ENCODE results near the gene DAW1.
A peak's percentile ranks its signal among the peaks of the same experiment; 100 is the strongest.
"Not testable (repeated sequence)": the region's sequence is repeated elsewhere in the genome, so short reads cannot be mapped to it uniquely, and the experiment has no call there.

Gene DAW1, protein sequence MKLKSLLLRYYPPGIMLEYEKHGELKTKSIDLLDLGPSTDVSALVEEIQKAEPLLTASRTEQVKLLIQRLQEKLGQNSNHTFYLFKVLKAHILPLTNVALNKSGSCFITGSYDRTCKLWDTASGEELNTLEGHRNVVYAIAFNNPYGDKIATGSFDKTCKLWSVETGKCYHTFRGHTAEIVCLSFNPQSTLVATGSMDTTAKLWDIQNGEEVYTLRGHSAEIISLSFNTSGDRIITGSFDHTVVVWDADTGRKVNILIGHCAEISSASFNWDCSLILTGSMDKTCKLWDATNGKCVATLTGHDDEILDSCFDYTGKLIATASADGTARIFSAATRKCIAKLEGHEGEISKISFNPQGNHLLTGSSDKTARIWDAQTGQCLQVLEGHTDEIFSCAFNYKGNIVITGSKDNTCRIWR

DNA sequence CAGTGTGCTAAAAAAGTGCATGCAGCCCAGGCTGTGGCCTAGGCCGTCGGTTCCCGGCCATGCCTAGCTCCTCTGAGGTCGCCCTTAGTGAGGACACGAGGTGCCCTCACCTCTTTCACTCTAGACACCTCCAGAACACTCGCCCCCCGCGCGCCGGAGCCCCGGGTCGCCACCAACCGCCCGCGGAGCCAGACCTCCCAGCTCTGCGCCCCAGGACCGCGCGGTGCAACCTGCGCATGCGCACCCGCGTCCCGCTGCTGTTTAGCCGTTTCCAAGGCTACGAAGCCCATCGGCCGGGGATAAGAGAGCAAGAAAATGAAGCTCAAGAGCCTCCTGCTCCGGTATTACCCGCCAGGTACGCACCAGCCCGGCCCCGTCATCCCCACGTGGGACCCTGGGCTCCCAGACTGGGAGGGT lies at the start of gene DAW1:
DAW1 (plus strand) TSS at position 257 of the 417 bp plus-strand sequence; CDS start at position 316, 59 bp downstream.
- no peak for DNase-seq

DNA sequence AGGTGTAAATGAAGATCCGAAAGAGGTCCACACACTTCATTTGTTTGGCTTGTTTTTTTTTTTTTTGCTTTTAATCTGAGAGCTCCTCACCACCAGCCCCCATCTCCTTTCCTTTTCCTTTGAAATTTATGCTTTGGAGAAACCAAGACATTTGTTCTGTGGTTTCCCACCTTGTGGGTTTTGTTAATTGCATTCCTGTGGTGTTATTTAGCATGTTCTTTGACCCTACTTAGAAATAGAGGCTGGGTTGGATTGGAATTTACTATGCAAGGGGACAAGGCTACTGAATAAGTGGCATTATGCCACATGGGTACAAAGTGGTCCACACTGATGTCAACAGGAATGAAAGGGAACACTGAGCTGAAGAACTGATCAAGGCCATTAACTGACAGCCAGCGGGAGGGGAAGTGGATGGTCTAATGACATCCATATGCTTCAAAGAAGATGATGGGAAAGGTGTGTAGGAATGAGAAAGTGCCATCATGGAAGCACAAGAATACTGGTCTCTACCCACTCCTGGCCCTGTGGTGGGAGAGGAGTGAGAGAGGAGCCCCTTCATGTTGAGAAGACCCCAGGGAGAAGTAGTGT lies 48.9 kb upstream of the DAW1 start:
- no peak for DNase-seq

DNA sequence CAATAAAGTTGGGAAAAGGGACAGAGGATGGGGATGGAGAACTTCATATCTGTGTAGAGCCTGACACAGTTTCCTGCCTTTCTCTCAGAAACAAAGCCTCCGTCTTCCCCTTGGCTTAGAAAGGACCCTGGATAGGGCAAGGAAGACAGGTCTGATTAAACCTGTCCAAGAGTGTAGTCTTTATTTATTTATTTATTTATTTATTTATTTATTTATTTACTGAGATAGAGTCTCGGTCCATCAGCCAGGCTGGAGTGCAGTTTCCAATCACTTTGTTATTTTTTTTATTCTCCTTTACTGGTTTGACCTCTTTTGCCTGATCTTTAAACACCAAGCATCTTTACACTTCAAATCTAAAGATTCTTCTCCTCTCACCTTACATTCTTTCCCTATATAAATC lies 47.5 kb upstream of the DAW1 start:
- DNase-seq = no peak

DNA sequence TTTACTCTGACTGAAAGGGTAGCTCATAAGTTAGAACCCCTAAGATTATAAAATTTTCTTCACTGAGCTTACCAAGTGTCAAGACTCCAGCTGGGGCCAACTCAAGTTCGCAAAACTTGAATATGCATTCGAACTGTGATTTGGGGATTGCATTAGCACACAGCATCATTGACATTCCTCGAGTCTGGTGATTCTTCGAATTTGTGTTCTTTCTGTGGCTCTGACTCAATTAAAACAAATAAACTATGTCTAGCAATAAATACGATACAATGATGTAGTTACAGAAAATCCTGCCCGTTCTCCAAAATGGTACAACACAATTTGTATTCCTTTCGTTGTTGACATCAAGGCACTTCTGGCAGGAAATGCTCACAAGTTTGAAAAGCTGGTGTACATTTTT lies 46.7 kb upstream of the DAW1 start:
- DNase-seq = no peak

DNA sequence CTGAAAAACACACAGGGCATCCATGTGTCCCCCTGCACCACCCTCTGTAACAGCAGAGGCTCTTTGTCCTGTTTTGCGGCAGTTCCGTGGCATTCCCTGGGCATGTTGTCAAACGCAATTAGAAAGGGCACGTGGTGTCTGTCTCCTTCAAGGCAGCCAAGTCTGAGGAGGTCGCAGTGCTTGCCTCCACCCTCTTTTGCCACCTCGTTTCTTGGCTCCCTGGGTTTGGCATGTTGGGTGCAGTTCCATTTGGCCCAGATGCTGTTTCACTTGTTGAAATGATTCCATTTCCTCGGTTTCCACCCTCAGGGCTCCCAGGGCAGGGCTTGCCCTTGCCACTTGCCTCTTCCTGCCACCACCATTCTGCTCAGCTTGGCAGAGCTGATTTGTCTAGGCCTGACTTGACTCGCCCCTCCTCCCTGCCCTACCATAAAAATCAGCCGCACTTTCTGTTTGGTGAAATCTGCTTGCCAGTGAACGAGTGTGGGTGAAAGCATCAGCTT lies 45.4 kb upstream of the DAW1 start:
- DNase-seq = no peak

DNA sequence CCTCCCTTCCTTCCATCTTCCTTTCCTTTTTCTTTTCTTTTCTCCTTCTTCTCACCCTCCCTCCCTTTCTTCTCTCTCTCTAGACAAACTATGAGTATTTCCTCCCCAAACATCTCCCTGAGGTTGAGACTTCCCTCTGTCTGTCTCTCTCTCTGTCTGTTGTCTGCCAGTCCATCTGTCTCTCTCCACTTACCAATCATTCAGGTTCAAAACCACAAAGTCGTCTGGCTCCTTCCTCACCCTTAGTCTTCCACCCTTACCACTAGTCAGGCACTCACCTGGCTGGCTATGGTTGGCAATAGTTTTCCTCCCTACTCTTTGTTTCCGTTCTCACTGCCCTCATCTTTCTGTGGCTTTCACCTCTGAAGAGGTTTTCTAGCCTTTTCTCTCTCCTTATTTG lies 44.9 kb upstream of the DAW1 start:
- DNase-seq = no peak

DNA sequence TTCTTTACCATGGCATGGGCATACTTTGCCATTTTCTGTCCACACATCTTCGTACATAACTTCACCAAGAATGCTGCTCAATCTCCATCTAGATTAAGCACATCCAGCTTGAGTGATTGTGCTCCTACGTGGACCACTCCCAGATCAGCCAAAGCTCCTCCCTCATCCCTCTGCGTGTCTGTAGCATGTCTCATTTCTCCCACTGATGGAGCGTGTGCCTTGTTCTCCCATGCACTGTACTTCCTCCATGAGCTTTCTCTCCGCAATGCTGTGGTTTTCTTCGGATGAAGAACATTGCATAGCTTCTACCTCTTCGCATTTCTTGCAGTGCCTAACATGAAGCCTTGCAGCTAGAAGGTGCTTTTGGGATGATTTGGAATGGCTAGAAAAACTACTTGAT lies 44.3 kb upstream of the DAW1 start:
- no peak for DNase-seq

DNA sequence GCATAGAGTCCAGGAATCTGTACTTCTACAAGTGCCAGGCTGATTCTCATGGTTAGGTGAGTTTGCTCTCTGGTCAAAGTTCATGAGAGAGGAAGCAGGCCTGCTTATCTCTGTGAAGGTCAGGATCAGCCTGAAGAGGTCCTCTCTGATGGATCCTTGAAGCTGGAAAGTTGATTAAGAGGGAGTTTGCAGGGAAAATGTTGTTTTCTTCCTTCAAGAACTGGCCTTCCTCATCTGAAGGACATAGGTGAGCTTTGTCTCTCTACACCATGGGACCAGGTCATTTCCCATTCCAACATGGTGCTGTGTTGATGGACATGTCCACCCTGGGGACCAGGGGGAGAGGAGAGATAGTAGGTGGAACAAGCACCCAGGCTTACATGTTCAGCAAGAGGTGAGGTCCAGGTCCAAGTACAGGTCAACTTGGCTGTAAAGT lies 42.9 kb upstream of the DAW1 start:
- DNase-seq = no peak

DNA sequence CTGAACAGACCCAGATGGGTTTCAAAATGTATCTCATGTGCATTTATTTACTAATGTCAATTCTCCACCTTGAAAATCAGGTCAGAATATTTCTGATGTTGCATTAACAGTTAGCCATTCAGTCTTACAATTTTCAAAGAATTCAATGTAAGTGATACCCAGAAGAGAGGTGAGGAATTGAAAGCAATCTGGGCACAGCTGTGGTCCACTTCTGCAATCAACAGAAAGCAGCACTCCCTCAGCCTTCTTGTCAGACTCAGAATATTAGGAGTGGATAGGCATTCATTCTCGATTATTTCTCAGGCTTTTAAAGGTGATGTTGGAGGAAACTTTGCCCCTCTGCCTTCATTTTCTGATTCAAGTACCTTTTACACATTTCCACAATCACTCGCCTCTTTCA lies 42.1 kb upstream of the DAW1 start:
- DNase-seq = no peak

DNA sequence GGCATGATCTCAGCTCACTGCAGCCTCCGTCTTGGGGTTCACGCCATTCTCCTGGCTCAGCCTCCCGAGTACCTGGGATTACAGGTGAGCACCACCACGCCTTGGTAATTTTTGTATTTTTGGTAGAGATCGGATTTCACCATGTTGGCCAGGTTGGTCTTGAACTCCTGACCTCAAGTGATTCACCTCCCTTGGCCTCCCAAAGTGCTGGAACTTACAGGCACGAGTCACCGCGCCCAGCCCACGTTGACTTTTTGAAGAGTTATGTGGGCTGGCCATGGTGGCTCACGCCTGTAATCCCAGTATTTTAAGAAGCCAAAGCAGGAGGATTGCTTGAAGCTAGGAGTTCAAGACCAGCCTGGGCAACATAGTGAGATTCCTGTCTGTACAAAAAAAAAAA lies 37.0 kb upstream of the DAW1 start:
- no peak for DNase-seq

DNA sequence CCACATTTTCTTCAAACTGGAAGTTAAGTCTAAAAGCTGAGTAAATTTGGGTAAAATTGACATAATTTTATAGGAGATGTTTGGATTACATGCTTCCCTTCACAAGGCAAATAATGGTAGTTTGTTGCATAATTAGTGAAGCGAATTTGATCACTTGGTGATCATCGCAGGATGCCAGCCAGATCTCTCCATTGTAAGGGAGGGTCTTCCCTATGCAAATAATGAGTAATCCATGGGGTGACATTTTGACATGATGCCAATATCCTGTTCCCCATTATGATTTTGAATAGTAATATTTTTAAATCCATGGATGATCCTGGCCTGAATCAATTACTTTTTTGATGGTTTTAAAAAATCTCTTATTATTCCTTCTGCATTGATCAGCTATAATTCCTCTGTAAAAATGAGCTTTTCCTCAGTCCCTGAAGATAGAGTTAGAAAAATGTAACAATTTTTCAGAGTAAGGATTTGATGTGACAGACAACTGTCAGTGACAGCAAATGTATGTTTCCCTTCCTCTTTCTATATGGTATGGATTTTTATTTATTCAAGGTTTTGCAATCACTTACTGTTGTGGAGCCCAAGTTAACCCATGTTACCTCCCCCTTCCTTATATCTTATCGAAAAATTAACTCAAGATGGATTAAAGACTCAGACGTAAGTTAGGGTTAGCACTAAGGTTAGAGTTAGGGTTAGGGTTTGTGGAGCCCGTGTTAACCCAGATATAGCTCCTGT lies 36.3 kb upstream of the DAW1 start:
- no peak for DNase-seq

DNA sequence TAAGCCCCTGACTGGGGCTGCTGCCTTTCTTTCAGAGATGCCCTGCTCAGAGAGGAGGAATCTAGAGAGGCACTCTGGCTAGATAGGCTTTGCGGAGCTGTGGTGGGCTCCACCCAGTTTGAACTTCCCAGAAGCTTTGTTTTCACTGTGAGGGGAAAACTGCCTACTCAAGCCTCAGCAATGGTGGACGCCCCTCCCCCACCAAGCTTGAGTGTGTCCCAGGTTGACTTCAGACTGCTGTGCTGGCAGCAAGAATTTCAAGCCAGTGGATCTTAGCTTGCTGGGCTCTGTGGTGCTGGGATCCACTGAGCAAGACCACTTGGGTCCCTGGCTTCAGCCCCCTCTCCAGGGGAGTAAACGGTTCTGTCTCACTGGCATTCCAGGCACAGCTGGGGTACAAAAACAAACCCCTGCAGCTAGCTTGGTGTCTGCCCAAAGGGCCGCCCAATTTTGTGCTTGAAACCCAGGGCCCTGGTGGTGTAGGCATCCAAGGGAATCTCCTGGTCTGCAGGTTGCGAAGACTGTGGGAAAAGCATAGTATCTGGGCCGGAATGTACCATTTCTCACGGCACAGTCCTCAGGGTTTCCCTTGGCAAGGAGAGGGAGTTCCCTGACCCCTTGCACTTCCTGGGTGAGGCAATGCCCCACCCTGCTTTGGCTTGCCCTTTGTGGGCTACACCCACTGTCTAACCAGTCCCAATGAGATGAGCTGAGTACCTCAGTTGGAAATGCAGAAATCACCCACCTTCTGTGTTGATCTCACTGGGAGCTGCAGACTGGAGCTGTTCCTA lies 31.9 kb upstream of the DAW1 start:
- not testable (repeated sequence) for DNase-seq

DNA sequence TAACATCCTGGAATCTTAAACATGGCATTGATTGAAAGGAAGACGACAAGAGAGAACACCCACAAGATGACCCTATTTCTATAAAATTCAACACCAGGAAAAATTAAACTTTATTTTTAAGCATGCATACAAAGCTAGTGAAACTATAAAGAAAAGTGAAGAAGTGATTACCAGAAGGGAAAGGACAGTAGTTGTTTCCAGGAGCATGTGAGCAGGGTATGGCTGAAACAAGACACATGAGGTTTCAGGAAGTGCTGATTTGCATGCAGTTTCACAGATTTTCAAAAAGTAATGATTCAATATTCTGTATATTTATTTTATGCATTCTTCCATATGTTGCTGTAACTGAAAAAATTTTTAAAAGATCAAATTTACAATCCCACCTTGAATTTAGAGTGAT lies 24.6 kb upstream of the DAW1 start:
- no peak for DNase-seq

DNA sequence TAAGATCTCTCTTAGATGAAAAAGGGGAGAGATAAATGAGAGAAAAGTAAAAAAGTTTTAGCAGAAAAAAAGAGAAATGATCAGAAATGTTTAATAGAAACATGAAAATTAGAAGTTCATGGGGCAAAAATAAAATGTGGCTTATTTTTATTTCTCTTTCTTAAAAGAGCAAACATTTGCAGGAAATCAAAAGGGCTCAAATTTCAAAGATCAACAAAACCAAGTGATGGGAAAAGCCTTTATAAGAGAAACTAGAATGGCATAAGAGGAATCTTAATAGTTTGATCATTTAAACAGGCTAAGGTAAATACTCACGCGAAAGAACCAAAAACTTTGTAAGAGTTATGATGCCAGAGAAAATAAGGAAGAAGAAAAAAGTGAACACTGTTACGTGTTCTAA lies 23.3 kb upstream of the DAW1 start:
- no peak for DNase-seq

DNA sequence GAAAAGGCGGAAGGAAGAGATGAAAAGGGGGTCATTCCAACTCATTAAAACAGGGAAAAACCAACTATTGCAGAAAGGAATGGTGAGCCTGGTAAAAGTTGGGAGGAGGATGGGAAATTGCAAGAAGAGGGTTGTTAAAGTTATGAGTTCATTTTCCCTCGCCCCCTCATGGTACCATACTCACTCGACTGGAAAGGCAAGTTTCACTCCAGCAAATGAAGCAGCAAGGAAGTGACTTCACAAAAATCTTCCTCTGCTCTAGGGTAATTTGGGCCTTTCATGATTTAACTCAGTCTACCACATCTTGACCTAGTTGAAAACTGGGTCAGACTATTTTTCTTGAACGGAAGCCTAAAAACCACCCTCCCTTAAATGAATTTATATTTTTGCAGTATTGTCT lies 22.8 kb upstream of the DAW1 start:
- DNase-seq = no peak

DNA sequence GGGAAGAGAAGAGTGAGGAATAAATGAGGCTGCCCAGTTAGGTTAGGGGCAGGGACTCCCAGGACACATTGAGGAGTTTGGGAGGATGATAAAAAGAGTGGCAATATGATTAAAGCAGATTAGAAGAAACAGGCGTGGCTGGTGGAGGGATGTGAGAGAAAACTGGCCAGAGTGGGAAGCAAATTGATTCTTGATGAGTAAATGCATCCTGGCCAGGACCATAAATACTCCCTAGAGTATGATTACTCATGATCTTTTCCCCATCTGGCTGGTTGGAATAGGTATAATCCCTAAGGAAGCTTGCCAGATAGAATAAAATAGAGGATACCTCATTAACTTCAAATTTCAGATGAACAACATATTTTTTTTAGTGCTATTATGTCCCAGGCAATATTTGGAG lies 21.5 kb upstream of the DAW1 start:
- DNase-seq = no peak

DNA sequence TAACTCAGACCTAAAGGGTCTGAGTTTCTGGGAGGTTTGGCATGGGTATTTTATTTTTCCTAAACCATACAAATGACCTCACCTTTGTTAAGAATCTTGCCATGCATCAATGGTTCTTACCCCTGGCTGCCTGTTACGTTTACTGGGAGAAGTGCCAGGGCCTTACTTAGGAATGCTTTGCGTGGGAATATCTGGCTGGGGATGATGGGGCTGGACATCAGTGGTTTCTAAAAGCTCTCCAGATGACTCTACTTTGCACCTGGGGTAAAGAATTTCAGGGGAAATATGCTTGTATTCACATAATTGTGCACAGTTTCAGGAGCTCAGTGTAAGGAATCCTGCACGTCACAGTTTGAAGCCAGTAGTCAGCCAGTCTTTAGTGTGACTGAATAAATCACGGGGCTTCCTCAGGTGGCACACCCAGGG lies 18.2 kb upstream of the DAW1 start:
- peak; percentile 64 for DNase-seq

DNA sequence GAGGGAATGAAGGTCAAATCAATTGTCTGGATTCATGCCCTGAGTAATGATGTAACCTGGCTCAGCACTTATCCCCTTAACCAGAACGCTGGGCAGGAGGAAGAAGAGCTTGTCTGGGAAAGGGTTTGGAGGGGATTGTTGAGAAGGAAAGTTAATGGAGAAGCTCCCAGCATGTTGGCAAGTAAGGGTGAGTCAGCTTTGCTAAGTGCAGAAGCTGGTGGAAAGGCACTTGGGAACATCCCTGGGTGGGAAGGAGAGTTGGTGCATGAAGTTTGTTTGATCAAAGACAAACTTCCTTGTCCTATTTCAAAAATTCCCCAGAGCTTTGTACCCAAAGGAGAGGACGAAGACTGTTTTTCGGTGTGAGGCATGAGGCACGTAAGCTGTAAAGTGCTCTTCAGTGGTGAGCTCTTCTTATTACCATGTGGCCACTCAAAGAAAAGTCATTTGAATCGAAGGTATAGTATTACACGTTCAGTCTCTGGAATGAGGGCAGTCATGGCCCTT lies 17.6 kb upstream of the DAW1 start:
- DNase-seq = peak; percentile 1

DNA sequence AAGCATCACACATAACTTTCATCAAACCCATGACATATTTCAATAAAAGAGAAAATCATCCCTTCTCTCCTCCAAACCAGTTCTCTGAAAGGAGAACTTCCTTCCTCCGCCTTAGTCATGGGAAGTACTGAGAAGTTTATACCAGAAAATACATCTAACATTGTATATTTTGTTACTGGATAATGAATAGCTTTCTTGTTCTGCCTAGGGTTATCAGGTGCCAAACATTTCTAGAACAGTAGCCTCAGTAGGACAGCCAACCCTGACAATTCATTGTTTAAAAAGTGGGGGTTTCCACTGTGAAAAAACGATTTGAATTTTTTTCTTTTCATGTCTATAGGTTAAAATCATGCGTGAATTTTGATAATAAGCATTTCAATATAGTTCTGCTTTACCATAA lies 16.0 kb upstream of the DAW1 start:
- DNase-seq = no peak

DNA sequence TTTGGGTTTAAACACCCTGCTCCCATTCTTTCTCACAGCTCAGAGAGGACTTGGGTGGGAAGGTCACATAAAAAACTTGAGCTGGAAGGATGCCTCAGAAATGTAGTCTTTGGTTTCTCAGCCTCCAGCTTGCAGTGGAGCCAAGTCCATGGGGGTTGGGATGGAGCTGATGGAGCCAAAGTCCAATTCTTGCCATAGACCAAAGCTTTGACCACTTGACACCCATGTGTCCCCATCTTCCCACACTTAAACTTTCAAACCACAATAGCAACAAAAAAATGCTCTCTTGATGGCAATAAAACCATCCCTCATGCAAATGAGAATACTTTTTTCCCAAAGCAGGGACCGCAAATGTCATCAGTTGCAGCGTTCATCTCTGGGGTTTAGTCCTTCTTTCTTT lies 14.7 kb upstream of the DAW1 start:
- no peak for DNase-seq

DNA sequence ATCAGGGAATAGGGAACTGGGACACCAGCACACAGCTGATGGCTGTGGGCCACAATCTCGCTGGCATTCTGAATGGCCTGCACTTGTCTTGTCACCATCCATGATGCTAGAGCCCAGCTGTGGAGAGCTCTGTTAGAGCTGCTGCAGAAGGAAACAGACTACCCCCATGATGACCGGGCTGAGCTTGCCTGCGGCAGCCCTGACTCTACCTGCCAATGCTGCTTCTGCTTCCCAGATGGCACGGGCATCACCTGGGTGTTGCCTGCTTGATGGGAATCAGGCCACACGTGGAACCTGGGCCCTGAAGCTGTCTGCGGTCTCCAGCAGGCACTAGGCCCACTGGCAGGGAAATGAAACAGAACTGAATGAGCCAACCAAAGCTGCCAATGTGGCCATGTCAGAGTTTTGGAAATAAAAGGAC lies 11.2 kb upstream of the DAW1 start:
- DNase-seq = no peak

DNA sequence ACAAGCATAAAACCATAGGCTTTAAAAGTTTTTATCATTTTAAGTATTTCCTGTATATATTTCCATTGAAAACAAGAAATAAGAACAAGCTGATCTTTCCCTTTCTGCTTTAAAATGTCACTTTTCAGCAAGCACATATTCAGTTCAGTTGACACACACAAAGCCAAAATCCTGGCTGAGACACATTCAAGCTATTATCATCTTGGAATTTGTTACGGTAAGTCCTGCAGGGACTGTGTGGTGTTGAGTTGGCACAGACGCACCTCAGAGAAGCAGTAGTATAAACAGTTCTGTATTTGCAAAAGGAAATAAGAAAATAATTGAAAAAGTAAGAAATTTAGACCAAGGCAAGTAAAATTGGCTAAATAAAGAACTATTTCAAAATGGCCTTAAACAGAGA lies 10.4 kb upstream of the DAW1 start:
- DNase-seq = no peak
